KMS-11 (cell line): ENCODE results near the gene CPLANE1.
"Not testable (repeated sequence)": the region's sequence is repeated elsewhere in the genome, so short reads cannot be mapped to it uniquely, and the experiment has no call there.

Source experiments
- H2AFZ ChIP-seq: fragments of 200-600 bp; sonication (generic); 2 replicates; pipeline ENCODE4 v1.6.1; 2016; ENCODE audit warnings: antibody characterized with exemption, mixed run types, low read depth
- H3K27ac ChIP-seq: fragments of 200-600 bp; sonication (generic); 2 replicates; pipeline ENCODE4 v1.6.1; 2016; ENCODE audit warnings: mild to moderate bottlenecking, mixed run types
- H3K27me3 ChIP-seq: fragments of 200-600 bp; sonication (generic); 2 replicates; pipeline ENCODE4 v1.6.1; 2017; ENCODE audit warnings: mild to moderate bottlenecking, low read depth, mixed run types, moderate library complexity; ENCODE audit not compliant: insufficient read depth
- H3K36me3 ChIP-seq: fragments of 200-600 bp; sonication (generic); 2 replicates; pipeline ENCODE4 v1.6.1; 2017; ENCODE audit warnings: mild to moderate bottlenecking, mixed run types; ENCODE audit not compliant: insufficient read depth
- H3K4me1 ChIP-seq: fragments of 200-600 bp; sonication (generic); 2 replicates; pipeline ENCODE4 v1.6.1; 2016; ENCODE audit warnings: mild to moderate bottlenecking, low read depth, mixed run types; ENCODE audit not compliant: poor library complexity, severe bottlenecking
- H3K4me2 ChIP-seq: fragments of 200-600 bp; sonication (generic); 2 replicates; pipeline ENCODE4 v1.7.0; 2016; ENCODE audit warnings: mild to moderate bottlenecking, mixed run types
- H3K4me3 ChIP-seq: fragments of 200-600 bp; sonication (generic); IDR thresholded peaks from 2 replicates; pipeline ENCODE4 v1.6.1; 2017; ENCODE audit warnings: low read depth, low read length, mixed read lengths; ENCODE audit not compliant: insufficient read depth
- H3K79me2 ChIP-seq: fragments of 200-600 bp; sonication (generic); 2 replicates; pipeline ENCODE4 v1.6.1; 2016; ENCODE audit warnings: low read depth, mixed run types; ENCODE audit not compliant: insufficient read depth
- H3K9ac ChIP-seq: fragments of 200-600 bp; sonication (generic); 2 replicates; pipeline ENCODE4 v1.6.1; 2016; ENCODE audit warnings: mild to moderate bottlenecking, mixed run types
- H4K20me1 ChIP-seq: fragments of 200-600 bp; sonication (generic); 2 replicates; pipeline ENCODE4 v1.6.1; 2016; ENCODE audit warnings: mild to moderate bottlenecking, mixed run types; ENCODE audit not compliant: insufficient read depth
- CTCF ChIP-seq: fragments of 200-600 bp; sonication (generic); conservative IDR thresholded peaks from 2 replicates; pipeline ENCODE4 v1.6.1; 2017; ENCODE audit warnings: low read depth, mild to moderate bottlenecking, antibody characterized with exemption, low read length, moderate library complexity, mixed read lengths

The CPLANE1 gene

GRCh38 chr5:37111426-37112382 lies 137.5 kb downstream of the CPLANE1 start:
- Histone ChIP-seq H3K27ac (peak overlapping the region; percentile 28; the same call in 1 of the 2 replicates), H3K4me1 (peaks cover 39% of the 10 kb centered on the region), H3K27me3 (no peaks in the 10 kb centered on the region), H2AFZ (no peak overlapping the region), H3K4me3 (no peak overlapping the region), H3K79me2 (no peaks in the 10 kb centered on the region), H3K36me3 (no peaks in the 10 kb centered on the region), H4K20me1 (no peaks in the 10 kb centered on the region), H3K4me2 (peak overlapping the region; percentile 95), H3K9ac (no peak overlapping the region)
- TF ChIP-seq CTCF = no peak

GRCh38 chr5:37110135-37110534 lies 139.0 kb downstream of the CPLANE1 start:
- TF ChIP-seq CTCF = no peak
- no peaks in the 10 kb centered on the region for H3K27me3 ChIP-seq

GRCh38 chr5:37109338-37109737 lies 139.8 kb downstream of the CPLANE1 start:
- no peaks in the 10 kb centered on the region for H3K36me3 ChIP-seq
- no peak overlapping the region for H2AFZ ChIP-seq
- TF ChIP-seq CTCF = no peak
- no peak overlapping the region for H3K4me3 ChIP-seq
- H4K20me1 ChIP-seq = no peaks in the 10 kb centered on the region
- H3K27me3 ChIP-seq = no peaks in the 10 kb centered on the region
- H3K4me2 ChIP-seq = no peak overlapping the region
- H3K27ac ChIP-seq = no peak overlapping the region
- no peak overlapping the region for H3K9ac ChIP-seq
- peaks cover 39% of the 10 kb centered on the region for H3K4me1 ChIP-seq
- H3K79me2 ChIP-seq = no peaks in the 10 kb centered on the region

More at GRCh38 chr5:37110135-37110534, 139.0 kb downstream of the CPLANE1 start:
- Histone ChIP-seq H2AFZ (no peak overlapping the region), H4K20me1 (no peaks in the 10 kb centered on the region), H3K4me3 (no peak overlapping the region), H3K9ac (no peak overlapping the region), H3K36me3 (no peaks in the 10 kb centered on the region), H3K4me1 (peaks cover 39% of the 10 kb centered on the region), H3K4me2 (no peak overlapping the region; the same call in 1 of the 2 replicates), H3K27ac (no peak overlapping the region), H3K79me2 (no peaks in the 10 kb centered on the region)

GRCh38 chr5:37103302-37103701 lies 145.9 kb downstream of the CPLANE1 start:
- H3K4me3 ChIP-seq = no peak overlapping the region
- no peaks in the 10 kb centered on the region for H3K27me3 ChIP-seq
- H3K4me2 ChIP-seq = no peak overlapping the region
- TF ChIP-seq CTCF = no peak
- peaks cover 17% of the 10 kb centered on the region for H3K4me1 ChIP-seq
- no peak overlapping the region for H3K27ac ChIP-seq
- no peak overlapping the region for H3K9ac ChIP-seq
- no peaks in the 10 kb centered on the region for H3K79me2 ChIP-seq
- no peaks in the 10 kb centered on the region for H3K36me3 ChIP-seq
- H4K20me1 ChIP-seq = no peaks in the 10 kb centered on the region
- H2AFZ ChIP-seq = no peak overlapping the region

GRCh38 chr5:37099267-37099666 lies 149.9 kb downstream of the CPLANE1 start:
- not testable (repeated sequence) for H3K27ac ChIP-seq, H3K79me2 ChIP-seq, H3K27me3 ChIP-seq, H4K20me1 ChIP-seq, H3K4me2 ChIP-seq, H3K9ac ChIP-seq, H3K36me3 ChIP-seq, H2AFZ ChIP-seq, H3K4me3 ChIP-seq
- H3K4me1 ChIP-seq = peaks cover 28% of the 10 kb centered on the region

GRCh38 chr5:37093795-37094194 lies 155.4 kb downstream of the CPLANE1 start:
- not testable (repeated sequence) for H4K20me1 ChIP-seq, H3K27me3 ChIP-seq, H2AFZ ChIP-seq, H3K9ac ChIP-seq, H3K79me2 ChIP-seq, H3K4me3 ChIP-seq, H3K27ac ChIP-seq, H3K4me2 ChIP-seq, H3K36me3 ChIP-seq
- H3K4me1 ChIP-seq = peaks cover 11% of the 10 kb centered on the region
